Measurements from ENCODE around the gene FHOD3.

Gene FHOD3

GRCh38 chr18:36597636-36598035, 300.1 kb downstream of the FHOD3 start:
- DNase-seq (ENCODE audit: insufficient read length) = no peak
- no peak for TF ChIP-seq POLR2A (IDR thresholded peaks at IDR 0.05; ENCODE audit: low read depth, low read length)
- TF ChIP-seq TAF1 (IDR thresholded peaks at IDR 0.05; ENCODE audit: borderline replicate concordance, low read depth, low read length) = no peak
- no peak for TF ChIP-seq POLR2AphosphoS5 (IDR thresholded peaks at IDR 0.05; ENCODE audit: low read depth, low read length)
- FAIRE-seq = no peak

GRCh38 chr18:36600548-36600947, 303.0 kb downstream of the FHOD3 start:
- no peak for DNase-seq (ENCODE audit: insufficient read length)
- TF ChIP-seq TAF1 (IDR thresholded peaks at IDR 0.05; ENCODE audit: borderline replicate concordance, low read depth, low read length) (no peak), POLR2A (IDR thresholded peaks at IDR 0.05; ENCODE audit: low read depth, low read length) (no peak), POLR2AphosphoS5 (IDR thresholded peaks at IDR 0.05; ENCODE audit: low read depth, low read length) (no peak)
- no peak for FAIRE-seq

GRCh38 chr18:36601316-36601715, 303.8 kb downstream of the FHOD3 start:
- no peak for FAIRE-seq

GRCh38 chr18:36602071-36602470, 304.6 kb downstream of the FHOD3 start:
- no peak for DNase-seq (ENCODE audit: insufficient read length)
- no peak for TF ChIP-seq POLR2A (IDR thresholded peaks at IDR 0.05; ENCODE audit: low read depth, low read length)
- no peak for TF ChIP-seq TAF1 (IDR thresholded peaks at IDR 0.05; ENCODE audit: borderline replicate concordance, low read depth, low read length)
- TF ChIP-seq POLR2AphosphoS5 (IDR thresholded peaks at IDR 0.05; ENCODE audit: low read depth, low read length) = no peak

More at GRCh38 chr18:36601316-36601715, 303.8 kb downstream of the FHOD3 start:
- no peak for TF ChIP-seq POLR2AphosphoS5 (IDR thresholded peaks at IDR 0.05; ENCODE audit: low read depth, low read length)
- TF ChIP-seq TAF1 (IDR thresholded peaks at IDR 0.05; ENCODE audit: borderline replicate concordance, low read depth, low read length) = no peak
- no peak for TF ChIP-seq POLR2A (IDR thresholded peaks at IDR 0.05; ENCODE audit: low read depth, low read length)
- DNase-seq (ENCODE audit: insufficient read length) = no peak

GRCh38 chr18:36602620-36603019, 305.1 kb downstream of the FHOD3 start:
- no peak for DNase-seq (ENCODE audit: insufficient read length)
- TF ChIP-seq POLR2A (IDR thresholded peaks at IDR 0.05; ENCODE audit: low read depth, low read length) = no peak
- no peak for TF ChIP-seq TAF1 (IDR thresholded peaks at IDR 0.05; ENCODE audit: borderline replicate concordance, low read depth, low read length)
- TF ChIP-seq POLR2AphosphoS5 (IDR thresholded peaks at IDR 0.05; ENCODE audit: low read depth, low read length) = no peak
- FAIRE-seq = no peak

More at GRCh38 chr18:36602071-36602470, 304.6 kb downstream of the FHOD3 start:
- no peak for FAIRE-seq

GRCh38 chr18:36608107-36608506, 310.6 kb downstream of the FHOD3 start:
- FAIRE-seq = no peak

GRCh38 chr18:36610258-36610657, 312.7 kb downstream of the FHOD3 start:
- FAIRE-seq (no peak), DNase-seq (ENCODE audit: insufficient read length) (no peak)
- TF ChIP-seq POLR2A (IDR thresholded peaks at IDR 0.05; ENCODE audit: low read depth, low read length) (no peak), POLR2AphosphoS5 (IDR thresholded peaks at IDR 0.05; ENCODE audit: low read depth, low read length) (no peak), TAF1 (IDR thresholded peaks at IDR 0.05; ENCODE audit: borderline replicate concordance, low read depth, low read length) (no peak)

More at GRCh38 chr18:36608107-36608506, 310.6 kb downstream of the FHOD3 start:
- TF ChIP-seq TAF1 (IDR thresholded peaks at IDR 0.05; ENCODE audit: borderline replicate concordance, low read depth, low read length) (no peak), POLR2A (IDR thresholded peaks at IDR 0.05; ENCODE audit: low read depth, low read length) (no peak), POLR2AphosphoS5 (IDR thresholded peaks at IDR 0.05; ENCODE audit: low read depth, low read length) (no peak)
- DNase-seq (ENCODE audit: insufficient read length) = no peak

GRCh38 chr18:36610661-36611060, 313.1 kb downstream of the FHOD3 start:
- no peak for FAIRE-seq
- DNase-seq (ENCODE audit: insufficient read length) = no peak
- TF ChIP-seq POLR2A (IDR thresholded peaks at IDR 0.05; ENCODE audit: low read depth, low read length) = no peak
- TF ChIP-seq POLR2AphosphoS5 (IDR thresholded peaks at IDR 0.05; ENCODE audit: low read depth, low read length) = no peak
- TF ChIP-seq TAF1 (IDR thresholded peaks at IDR 0.05; ENCODE audit: borderline replicate concordance, low read depth, low read length) = no peak

- TF ChIP-seq TAF1 (IDR thresholded peaks at IDR 0.05; ENCODE audit: borderline replicate concordance, low read depth, low read length) (no peak), POLR2AphosphoS5 (IDR thresholded peaks at IDR 0.05; ENCODE audit: low read depth, low read length) (no peak), POLR2A (IDR thresholded peaks at IDR 0.05; ENCODE audit: low read depth, low read length) (no peak)
- FAIRE-seq (no peak), DNase-seq (ENCODE audit: insufficient read length) (no peak)
These were observed 315.6 kb downstream of the FHOD3 start for GRCh38 chr18:36613069-36613468.

- FAIRE-seq (no peak), DNase-seq (ENCODE audit: insufficient read length) (no peak)
- TF ChIP-seq TAF1 (IDR thresholded peaks at IDR 0.05; ENCODE audit: borderline replicate concordance, low read depth, low read length) = no peak
- no peak for TF ChIP-seq POLR2AphosphoS5 (IDR thresholded peaks at IDR 0.05; ENCODE audit: low read depth, low read length)
- no peak for TF ChIP-seq POLR2A (IDR thresholded peaks at IDR 0.05; ENCODE audit: low read depth, low read length)
These were observed 316.3 kb downstream of the FHOD3 start for GRCh38 chr18:36613810-36614209.

GRCh38 chr18:36620788-36621187, 323.3 kb downstream of the FHOD3 start:
- DNase-seq (ENCODE audit: insufficient read length) (no peak), FAIRE-seq (no peak)
- TF ChIP-seq POLR2AphosphoS5 (IDR thresholded peaks at IDR 0.05; ENCODE audit: low read depth, low read length) (no peak), TAF1 (IDR thresholded peaks at IDR 0.05; ENCODE audit: borderline replicate concordance, low read depth, low read length) (no peak), POLR2A (IDR thresholded peaks at IDR 0.05; ENCODE audit: low read depth, low read length) (no peak)

GRCh38 chr18:36622610-36623009, 325.1 kb downstream of the FHOD3 start:
- FAIRE-seq = no peak

GRCh38 chr18:36623091-36623490, 325.6 kb downstream of the FHOD3 start:
- no peak for FAIRE-seq
- DNase-seq (ENCODE audit: insufficient read length) = no peak
- TF ChIP-seq TAF1 (IDR thresholded peaks at IDR 0.05; ENCODE audit: borderline replicate concordance, low read depth, low read length) = no peak
- TF ChIP-seq POLR2A (IDR thresholded peaks at IDR 0.05; ENCODE audit: low read depth, low read length) = no peak
- TF ChIP-seq POLR2AphosphoS5 (IDR thresholded peaks at IDR 0.05; ENCODE audit: low read depth, low read length) = no peak

More at GRCh38 chr18:36622610-36623009, 325.1 kb downstream of the FHOD3 start:
- DNase-seq (ENCODE audit: insufficient read length) = no peak
- TF ChIP-seq POLR2AphosphoS5 (IDR thresholded peaks at IDR 0.05; ENCODE audit: low read depth, low read length) = no peak

Data from GM12892 (cell line).